ENCODE results near the gene DRC1.

The DRC1 gene

GRCh38 chr2:26493566-26493965 is 91.8 kb downstream of the DRC1 start:
- no peak for DNase-seq (ENCODE audit: low read depth in 3 of 3)

GRCh38 chr2:26494199-26494598 is 92.5 kb downstream of the DRC1 start:
- DNase-seq (ENCODE audit: low read depth in 3 of 3), result no peak

- no peak for DNase-seq (ENCODE audit: low read depth in 3 of 3)
Measured at GRCh38 chr2:26494891-26495290, 93.2 kb downstream of the DRC1 start.

- DNase-seq (ENCODE audit: low read depth in 3 of 3), result no peak
Measured at GRCh38 chr2:26495705-26496297, 94.1 kb downstream of the DRC1 start.

- DNase-seq (ENCODE audit: low read depth in 3 of 3), result no peak
Measured at GRCh38 chr2:26500406-26500805, 98.7 kb downstream of the DRC1 start.

- peak; percentile 59 to 81 (median 68) for DNase-seq (ENCODE audit: low read depth in 3 of 3)
Measured at GRCh38 chr2:26503231-26503880, 101.6 kb downstream of the DRC1 start.

GRCh38 chr2:26504002-26504401 is 102.3 kb downstream of the DRC1 start:
- DNase-seq (ENCODE audit: low read depth in 3 of 3), result no peak

- DNase-seq (ENCODE audit: low read depth in 3 of 3), result no peak
Measured at GRCh38 chr2:26506279-26506678, 104.6 kb downstream of the DRC1 start.
